ENCODE data around the gene CYP4V2. TPM values are rescaled to one million over a fixed set of nuclear protein-coding genes. Genes with fewer than 3 reads are reported as not detected.
A peak's percentile ranks its signal among the peaks of the same experiment; 100 is the strongest.

Gene CYP4V2
- total RNA-seq, 4 donors from 2014 or later, result 36.6 to 66.9 (median 48.2) TPM

- H3K36me3 ChIP-seq, result no peaks in the 10 kb centered on the region
- H3K9me3 ChIP-seq, result no peaks in the 10 kb centered on the region
- H3K27me3 ChIP-seq, result no peaks in the 10 kb centered on the region
- intact Hi-C loops (cut with DNase I), result no loop called here
- WGBS, 2 donors, result 84% methylated on average over 8 of the region's 8 CpGs; no CpG with 5 or more reads in 1 of the 2 donors
- H3K4me1 ChIP-seq, result peaks cover 0 to 8% of the 10 kb centered on the region in 2 donors
- H3K4me3 ChIP-seq (replicated peaks in 1 of 3), result no peak overlapping the region
- no peak overlapping the region for H3K27ac ChIP-seq
- no peak for TF ChIP-seq POLR2A (IDR thresholded peaks at IDR 0.05)
- TF ChIP-seq, protein P1, sequence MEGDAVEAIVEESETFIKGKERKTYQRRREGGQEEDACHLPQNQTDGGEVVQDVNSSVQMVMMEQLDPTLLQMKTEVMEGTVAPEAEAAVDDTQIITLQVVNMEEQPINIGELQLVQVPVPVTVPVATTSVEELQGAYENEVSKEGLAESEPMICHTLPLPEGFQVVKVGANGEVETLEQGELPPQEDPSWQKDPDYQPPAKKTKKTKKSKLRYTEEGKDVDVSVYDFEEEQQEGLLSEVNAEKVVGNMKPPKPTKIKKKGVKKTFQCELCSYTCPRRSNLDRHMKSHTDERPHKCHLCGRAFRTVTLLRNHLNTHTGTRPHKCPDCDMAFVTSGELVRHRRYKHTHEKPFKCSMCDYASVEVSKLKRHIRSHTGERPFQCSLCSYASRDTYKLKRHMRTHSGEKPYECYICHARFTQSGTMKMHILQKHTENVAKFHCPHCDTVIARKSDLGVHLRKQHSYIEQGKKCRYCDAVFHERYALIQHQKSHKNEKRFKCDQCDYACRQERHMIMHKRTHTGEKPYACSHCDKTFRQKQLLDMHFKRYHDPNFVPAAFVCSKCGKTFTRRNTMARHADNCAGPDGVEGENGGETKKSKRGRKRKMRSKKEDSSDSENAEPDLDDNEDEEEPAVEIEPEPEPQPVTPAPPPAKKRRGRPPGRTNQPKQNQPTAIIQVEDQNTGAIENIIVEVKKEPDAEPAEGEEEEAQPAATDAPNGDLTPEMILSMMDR (IDR thresholded peaks at IDR 0.05), result no peak
- DNase-seq, result no peak
Observed at GRCh38 chr4:186172546-186172945, 18.8 kb upstream of the CYP4V2 start.

DNA sequence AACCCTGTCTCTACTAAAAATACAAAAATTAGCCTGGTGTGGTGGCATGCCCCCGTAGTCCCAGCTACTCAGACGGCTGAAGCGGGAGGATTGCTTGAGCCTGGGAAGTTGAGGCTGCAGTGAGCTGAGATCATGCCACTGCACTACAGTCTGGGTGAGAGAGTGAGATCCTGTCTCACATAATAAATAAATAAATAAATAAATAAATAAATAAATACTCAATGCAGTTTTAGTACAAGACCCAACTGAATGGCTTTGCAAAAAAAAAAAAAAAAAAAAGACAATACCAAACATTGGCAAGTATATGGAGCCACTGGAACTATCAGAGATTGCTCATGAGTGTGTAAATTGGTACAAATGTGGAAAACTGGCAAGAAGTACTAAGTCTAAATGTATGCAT is 3.3 kb upstream of the CYP4V2 start:
- TF ChIP-seq, protein P1 (IDR thresholded peaks at IDR 0.05), result no peak
- no peak for TF ChIP-seq POLR2A (IDR thresholded peaks at IDR 0.05)
- WGBS, 2 donors, result 65 to 95% methylated on average over 3 of the region's 3 CpGs
- Histone ChIP-seq H3K9me3 (no peaks in the 10 kb centered on the region), H3K4me3 (replicated peaks in 1 of 3) (no peak overlapping the region), H3K36me3 (no peaks in the 10 kb centered on the region), H3K4me1 (peaks cover 6 to 18% of the 10 kb centered on the region in 2 donors), H3K27me3 (no peaks in the 10 kb centered on the region), H3K27ac (no peak overlapping the region)
- intact Hi-C loops (cut with DNase I), result no loop called here
- DNase-seq, result no peak

GRCh38 chr4:186189656-186190055 is 1.7 kb upstream of the CYP4V2 start:
- DNase-seq, result no peak
- intact Hi-C loops (cut with DNase I), result no loop called here
- no peaks in the 10 kb centered on the region for H3K36me3 ChIP-seq
- H3K27ac ChIP-seq, result peak overlapping the region in 1 of 3 donors; percentile 95
- peaks cover 9 to 20% of the 10 kb centered on the region in 2 donors for H3K4me1 ChIP-seq
- WGBS, 2 donors, result 89 to 98% methylated on average over 4 of the region's 4 CpGs
- no peaks in the 10 kb centered on the region for H3K9me3 ChIP-seq
- TF ChIP-seq POLR2A (IDR thresholded peaks at IDR 0.05), result no peak
- TF ChIP-seq, protein P1 (IDR thresholded peaks at IDR 0.05), result no peak
- H3K27me3 ChIP-seq, result no peaks in the 10 kb centered on the region
- H3K4me3 ChIP-seq (replicated peaks in 1 of 3), result no peak overlapping the region

DNA sequence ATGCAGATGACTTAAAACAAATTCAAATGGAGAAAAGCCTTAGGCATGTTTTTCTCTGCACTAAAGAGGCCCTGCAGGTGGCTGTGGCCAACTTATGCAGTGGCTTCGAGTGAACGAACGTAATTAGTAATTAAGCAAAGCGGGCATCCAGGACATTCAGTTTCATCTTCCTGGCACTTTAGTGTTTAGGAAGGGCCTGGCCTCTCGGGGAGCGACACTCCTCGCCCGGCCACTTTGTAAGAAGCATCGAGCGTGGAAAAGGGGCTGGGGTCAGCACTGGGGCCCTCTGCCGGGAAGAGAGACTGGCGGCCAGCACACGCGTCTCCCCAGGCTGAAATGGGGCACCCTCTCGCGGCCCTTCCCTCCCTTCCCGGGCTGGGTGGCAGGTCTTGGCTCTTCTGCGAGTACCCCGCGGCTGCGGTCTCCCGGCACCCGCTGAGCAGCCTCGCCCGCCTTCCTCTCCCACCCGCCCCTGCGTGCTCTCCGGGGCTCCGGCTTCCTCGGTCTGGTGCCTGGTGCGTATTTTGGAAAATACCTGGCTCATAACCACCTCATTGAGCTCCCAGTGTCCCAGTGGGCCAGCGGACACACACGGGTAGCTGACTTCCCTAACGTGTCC is 677 bp upstream of the CYP4V2 start:
- intact Hi-C loops (cut with DNase I), result no loop called here

More for the DNA sequence above, 677 bp upstream of the CYP4V2 start:
- no peaks in the 10 kb centered on the region for H3K27me3 ChIP-seq
- no peaks in the 10 kb centered on the region for H3K9me3 ChIP-seq
- H3K36me3 ChIP-seq, result no peaks in the 10 kb centered on the region
- 1 to 2% methylated on average over 18 to 23 of the region's 34 CpGs for WGBS, 2 donors
- H3K27ac ChIP-seq, result peak overlapping the region; percentile 75 to 99 (median 95)
- peaks cover 9 to 20% of the 10 kb centered on the region in 2 donors for H3K4me1 ChIP-seq
- no peak for DNase-seq
- peak overlapping the region; percentile 54 to 78 (median 70) for H3K4me3 ChIP-seq (replicated peaks in 1 of 3)
- TF ChIP-seq, protein P1 (IDR thresholded peaks at IDR 0.05), result peak in 1 of 6 experiments; percentile 12
- TF ChIP-seq POLR2A (IDR thresholded peaks at IDR 0.05), result no peak
